GM21717 (cell line): ENCODE results near the gene EIF1AD.
"Not testable (repeated sequence)": the region's sequence is repeated elsewhere in the genome, so short reads cannot be mapped to it uniquely, and the experiment has no call there.

Source experiments
- ATAC-seq: cut with Tn5 transposase; IDR thresholded peaks from one replicate; pipeline ENCODE4 v1.9.1; 2021; ENCODE audit warnings: mild to moderate bottlenecking, moderate library complexity; ENCODE audit not compliant: unreplicated experiment

Gene EIF1AD, protein sequence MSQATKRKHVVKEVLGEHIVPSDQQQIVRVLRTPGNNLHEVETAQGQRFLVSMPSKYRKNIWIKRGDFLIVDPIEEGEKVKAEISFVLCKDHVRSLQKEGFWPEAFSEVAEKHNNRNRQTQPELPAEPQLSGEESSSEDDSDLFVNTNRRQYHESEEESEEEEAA

DNA sequence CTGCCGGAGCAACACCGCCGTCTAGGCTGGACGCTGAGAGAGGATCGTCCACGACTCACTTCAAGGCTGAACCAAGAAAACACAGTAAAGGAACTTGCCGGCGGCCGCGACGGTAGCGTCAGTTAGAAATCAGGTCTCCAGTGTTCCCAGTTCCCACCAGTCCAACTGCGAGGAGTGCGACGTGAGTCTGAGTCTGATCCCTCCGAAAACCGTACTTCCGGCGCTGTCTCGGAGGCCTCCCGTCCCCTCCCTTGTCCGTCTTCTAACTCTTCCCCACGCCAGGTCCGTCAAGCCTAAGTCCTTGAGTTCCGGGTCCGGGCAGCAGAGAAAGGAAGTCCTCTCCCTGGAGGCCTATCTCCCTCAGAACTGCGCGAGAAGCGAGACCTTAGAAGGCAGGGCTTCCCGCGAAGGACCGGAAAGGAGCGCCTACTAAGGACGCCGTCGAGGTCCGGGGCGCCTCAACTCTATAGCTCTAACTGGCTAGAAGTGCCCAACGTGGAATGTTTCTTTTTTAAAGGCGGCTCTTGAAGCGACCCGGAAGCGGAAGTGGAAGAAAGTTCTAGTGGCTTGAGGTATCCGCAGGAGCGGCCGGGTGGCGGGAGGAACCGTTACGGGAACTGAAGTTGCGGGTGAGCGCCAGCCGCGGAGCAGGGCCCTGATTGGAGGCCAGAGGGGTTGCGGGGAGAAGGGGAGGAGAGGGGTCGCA is at the start of gene EIF1AD, which contains the start of gene BANF1:
EIF1AD (minus strand) TSS at position 216 of the 706 bp plus-strand sequence. CDS start 1,768 bp downstream, outside the sequence.
BANF1 (plus strand) TSS at position 562 of the 706 bp plus-strand sequence. CDS start 748 bp downstream, outside the sequence.
- peak; percentile 64 for ATAC-seq

DNA sequence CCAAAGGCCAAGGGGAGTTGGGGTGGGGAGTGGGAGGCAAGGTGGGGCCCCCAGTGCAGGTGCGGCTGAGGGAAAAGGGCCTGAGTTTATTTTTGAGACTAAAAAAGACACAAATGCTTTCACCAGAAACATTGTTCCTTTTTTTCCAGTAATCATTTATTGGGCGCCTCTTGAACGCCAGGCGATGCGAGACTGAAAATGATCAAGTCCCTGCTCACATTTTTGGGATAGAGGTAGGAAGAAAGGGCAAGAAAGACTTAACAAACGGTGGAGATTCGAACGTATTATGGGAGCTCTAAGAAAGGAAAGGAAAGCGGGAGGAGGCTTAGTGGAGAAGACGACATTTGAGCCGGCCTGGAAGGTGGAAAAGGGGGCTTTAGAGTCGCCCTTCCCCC is 49.4 kb upstream of the EIF1AD start:
- no peak for ATAC-seq

GRCh38 chr11:66050581-66051231 is 48.7 kb upstream of the EIF1AD start:
- ATAC-seq, result no peak

DNA sequence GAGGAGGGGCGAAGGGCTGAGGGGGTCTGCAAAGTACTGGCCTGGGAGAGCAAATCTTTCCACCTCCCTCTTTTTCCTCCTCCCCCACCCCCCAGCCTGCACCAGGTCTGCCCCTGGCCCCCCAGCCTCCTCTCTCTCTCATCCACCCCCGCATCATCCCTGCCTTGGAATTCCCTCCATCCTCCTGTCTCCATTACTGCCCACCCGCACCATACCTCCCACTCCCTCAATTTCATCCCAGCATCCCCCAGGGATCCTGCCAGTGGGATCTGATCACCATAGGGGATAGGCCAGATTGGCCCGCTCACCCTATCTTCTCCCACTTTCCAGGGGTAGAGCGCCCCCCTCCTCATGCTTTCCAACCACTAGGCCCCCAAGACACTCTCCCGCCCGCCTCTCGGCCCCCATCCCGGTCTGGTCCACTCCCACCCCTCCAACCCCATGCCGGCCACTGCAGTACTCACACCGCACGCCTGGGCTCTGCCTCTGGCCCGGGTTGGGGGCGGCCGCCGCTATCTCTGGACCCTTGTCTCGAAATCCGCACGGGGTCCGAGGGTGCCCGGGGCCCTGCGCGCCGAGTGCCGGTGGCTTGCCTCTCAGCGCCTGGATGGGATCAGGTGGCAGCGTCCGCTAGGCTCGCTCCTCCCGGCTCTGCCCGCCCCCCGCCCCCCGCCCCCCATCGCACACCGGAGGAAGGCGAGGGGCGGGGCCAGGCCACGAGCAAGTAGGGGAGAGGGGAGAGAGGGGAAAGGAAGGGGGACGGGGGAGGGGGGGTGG is 46.8 kb upstream of the EIF1AD start, which contains the start of gene GAL3ST3:
GAL3ST3 (minus strand) TSS at position 615 of the 777 bp plus-strand sequence. CDS start 3,746 bp downstream, outside the sequence.
- no peak for ATAC-seq

DNA sequence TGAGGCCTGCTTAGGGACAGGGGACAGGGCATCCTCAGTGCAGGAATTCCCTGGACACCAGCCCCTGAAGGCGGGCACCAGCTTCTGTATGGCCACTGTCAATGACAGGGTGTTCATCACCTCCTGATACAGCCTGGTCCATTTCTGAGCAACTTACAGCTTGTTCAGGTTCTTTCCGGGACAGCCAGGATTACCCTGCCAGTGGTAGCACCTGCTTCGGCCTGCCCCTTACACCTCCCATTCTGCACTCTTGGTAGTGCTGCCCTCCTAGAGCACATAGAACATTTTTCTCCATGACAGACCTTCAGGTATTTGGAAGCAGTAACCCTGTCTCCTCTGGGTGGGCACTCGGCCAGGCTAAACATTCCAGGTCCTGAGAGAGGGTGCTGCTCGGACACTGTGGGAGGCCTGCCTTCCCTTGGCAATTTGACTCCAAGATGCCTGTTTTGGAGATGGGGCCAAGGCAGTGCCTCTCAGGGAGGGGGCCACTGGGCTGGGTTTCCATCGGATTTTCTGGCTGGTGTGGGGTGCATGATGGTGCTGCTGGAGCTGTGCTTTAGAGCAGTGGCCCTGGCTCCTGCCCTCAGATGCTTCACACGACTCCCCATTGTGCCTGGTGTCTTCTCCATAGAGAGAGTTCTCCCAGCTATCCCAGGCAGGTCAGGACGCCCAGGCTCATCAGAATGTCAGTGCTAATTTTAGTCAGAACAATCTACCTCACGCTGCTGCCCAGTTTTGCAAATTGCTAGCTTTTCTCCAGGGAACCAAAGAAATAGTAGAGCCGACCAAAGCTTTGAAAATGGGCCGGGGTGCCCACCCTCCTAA is 45.8 kb upstream of the EIF1AD start:
- ATAC-seq, result no peak

DNA sequence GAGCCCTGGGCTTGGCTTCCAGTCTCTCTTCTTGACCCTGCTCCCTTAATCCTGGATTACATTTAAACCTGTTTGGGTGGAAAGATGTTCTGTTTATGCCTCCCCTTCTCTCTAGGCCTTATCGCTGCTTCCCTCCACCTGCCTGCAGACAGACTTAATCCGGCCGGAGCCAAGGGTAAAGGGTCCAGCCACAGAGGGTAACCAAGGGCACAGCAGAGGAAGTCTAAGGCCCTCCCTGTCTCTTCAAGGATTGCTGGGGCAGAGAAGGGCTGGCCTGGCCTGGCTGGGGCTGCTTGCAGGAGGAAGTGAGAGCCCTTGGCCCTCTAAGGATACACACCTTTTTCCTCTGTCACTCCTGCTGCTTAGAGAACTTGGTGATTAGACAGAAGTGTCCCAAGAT is 44.9 kb upstream of the EIF1AD start:
- ATAC-seq, result no peak

DNA sequence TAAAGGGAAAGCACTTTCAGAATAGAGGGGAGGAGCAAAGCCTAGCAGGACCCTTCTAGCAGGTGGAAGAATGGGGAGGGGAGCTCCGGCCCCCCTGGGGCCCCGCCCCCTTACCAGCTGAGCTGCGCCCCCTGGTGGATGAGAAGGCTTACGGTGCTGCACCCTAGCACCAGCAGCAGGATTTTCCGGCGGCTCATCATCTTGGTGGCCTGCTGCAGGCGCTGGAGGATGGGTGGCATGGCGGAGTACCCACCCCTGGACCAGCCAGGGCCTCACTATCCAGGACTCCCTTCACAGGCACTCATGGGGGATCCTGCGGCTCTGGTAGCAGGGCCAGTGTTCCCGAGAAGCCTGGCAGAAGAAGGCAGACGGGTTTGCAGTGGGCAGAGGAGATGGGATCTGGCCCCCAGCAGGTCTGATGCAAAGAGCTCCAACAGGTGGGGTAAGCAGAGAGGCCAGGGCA is 43.3 kb upstream of the EIF1AD start:
- ATAC-seq, result peak; percentile 53

DNA sequence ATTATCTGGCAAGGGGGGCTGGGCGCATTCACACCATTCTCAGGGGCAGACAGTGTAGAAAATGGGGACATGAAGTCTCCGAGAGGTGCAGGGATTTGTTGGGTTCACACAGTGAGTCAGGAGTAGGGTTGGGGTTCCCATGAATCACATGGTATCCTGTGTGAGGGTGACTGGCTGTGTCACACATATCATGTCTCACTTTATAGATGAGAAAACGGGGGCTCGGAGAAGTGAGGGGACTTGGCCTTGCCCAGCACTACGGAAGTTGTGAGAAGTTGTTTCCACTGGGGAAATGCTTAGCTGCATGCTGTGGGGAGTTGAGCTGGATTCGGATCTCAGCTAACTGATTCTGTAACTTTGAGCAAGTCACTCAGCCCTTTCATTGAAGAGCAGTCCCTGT is 42.8 kb upstream of the EIF1AD start:
- ATAC-seq, result no peak

- no peak for ATAC-seq
Measured at GRCh38 chr11:66042996-66043906, 41.3 kb upstream of the EIF1AD start.

- ATAC-seq, result no peak
Measured at GRCh38 chr11:66042227-66042995, 40.5 kb upstream of the EIF1AD start.

DNA sequence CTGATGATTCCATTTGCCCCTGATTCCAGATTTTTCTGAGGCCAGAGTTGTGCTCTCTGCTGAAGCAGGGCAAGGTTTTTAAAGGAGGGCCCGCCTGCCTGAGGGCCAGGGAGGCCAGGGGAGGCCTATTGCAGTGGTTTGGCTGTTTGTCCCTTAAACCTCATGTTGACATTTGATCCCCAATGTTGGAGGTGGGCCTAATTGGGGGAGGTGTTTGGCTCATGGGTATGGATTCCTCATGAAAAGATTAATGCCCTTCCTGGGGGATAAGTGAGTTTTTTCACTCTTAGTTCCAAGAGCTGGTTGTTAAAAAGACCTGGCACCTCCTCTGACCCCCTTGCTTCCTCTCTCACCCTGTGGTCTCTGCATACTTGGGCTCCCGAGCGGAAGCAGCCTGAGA is 37.8 kb upstream of the EIF1AD start:
- ATAC-seq, result no peak

GRCh38 chr11:66037327-66037726 is 35.4 kb upstream of the EIF1AD start:
- ATAC-seq, result no peak

DNA sequence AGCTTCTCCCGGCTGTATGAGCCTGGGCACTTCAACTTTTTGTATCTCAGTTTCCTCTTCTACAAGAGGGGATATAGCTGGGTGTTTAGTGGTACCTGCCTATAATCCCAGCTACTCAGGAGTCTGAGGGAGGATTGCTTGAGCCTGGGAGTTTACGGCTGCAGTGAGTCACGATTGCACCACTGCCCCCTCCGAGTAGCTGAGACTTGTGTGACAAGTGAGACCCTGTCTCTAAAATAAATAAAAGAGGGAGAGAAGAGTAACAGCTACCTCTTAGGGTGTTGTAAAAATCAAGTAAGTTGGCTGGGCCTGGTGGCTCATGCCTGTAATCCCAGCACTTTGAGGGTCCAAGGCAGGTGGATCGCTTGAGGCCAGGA is 34.4 kb upstream of the EIF1AD start:
- no peak for ATAC-seq

- ATAC-seq, result no peak
Measured at GRCh38 chr11:66035653-66036333, 33.8 kb upstream of the EIF1AD start.

DNA sequence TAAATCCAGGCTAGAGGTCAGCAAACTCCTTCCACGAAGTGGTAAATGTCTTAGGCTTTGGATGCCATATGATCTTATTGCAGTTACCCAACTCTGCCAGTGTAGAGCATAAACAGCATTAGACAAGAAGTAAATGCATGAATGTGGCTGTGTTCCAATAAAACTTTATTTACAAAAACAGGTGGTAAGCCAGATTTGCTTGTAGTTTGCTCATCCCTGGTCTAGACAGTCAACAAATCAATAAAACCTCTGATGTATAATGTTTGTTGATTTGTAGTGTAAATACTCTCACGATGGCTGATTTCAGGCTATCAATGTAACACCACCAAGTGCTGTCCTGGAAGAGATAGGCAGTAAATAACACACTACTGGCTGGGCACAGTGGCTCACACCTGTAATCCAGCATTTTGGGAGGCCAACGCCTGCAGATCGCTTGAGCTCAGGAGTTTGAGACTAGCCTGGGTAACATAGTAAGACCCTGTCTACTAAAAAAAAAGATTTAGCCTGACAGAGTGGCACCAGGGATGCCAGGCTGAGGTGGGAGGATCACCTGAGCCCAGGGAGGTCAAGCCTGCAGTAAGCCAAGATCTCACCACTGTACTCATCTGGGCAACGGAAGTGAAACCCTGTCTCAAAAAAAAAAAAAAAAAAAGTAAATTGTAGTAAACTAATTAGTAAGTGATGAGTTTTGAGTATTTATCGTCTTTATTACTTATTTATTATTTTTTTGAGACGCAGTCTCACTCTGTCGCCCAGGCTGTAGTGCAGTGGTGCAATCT is 31.2 kb upstream of the EIF1AD start:
- ATAC-seq, result no peak

- ATAC-seq, result no peak
Measured at GRCh38 chr11:66026017-66026529, 24.1 kb upstream of the EIF1AD start, which contains the start of gene CATSPER1. Gene CATSPER1, minus strand, starts transcription at chr11:66026479. Its CDS starts 100 bp downstream, at chr11:66026379.

DNA sequence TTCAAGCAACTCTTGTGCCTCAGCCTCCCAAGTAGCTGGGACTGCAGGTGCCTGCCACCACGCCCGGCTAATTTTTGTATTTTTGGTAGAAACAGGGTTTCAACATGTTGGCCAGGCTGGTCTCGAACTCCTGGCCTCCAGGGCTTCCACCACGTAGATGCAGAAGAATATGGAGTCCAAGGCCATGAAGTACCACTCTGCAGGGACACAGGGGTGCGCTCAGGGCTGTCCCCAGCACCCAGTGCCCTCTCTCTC is 21.2 kb upstream of the EIF1AD start:
- ATAC-seq, result not testable (repeated sequence)
